ENCODE measurements around the gene BTBD16.

GRCh38 chr10:122273966-122274545, 3.0 kb downstream of the BTBD16 start:
- no peak for TF ChIP-seq POLR2AphosphoS5 (IDR thresholded peaks at IDR 0.05)
- no peak for TF ChIP-seq CTCF (IDR thresholded peaks at IDR 0.05)
- TF ChIP-seq POLR2A (IDR thresholded peaks at IDR 0.05) = no peak

Data from prostate gland (tissue), 2 donors.